HCEC 1CT (cell line): ENCODE measurements around the gene KPNA4.
A peak's percentile ranks its signal among the peaks of the same experiment; 100 is the strongest.
"Not testable (repeated sequence)": the region's sequence is repeated elsewhere in the genome, so short reads cannot be mapped to it uniquely, and the experiment has no call there.

ENCODE experiments used
- DNase-seq: peaks from one replicate; pipeline ENCODE4 v3.0.0-alpha.2; 2017

Gene KPNA4

GRCh38 chr3:160569894-160570652 lies 4.7 kb upstream of the KPNA4 start:
- DNase-seq, result no peak

- no peak for DNase-seq
These were observed 3.6 kb upstream of the KPNA4 start for GRCh38 chr3:160568989-160569388.

GRCh38 chr3:160567774-160568173 lies 2.4 kb upstream of the KPNA4 start:
- no peak for DNase-seq

- DNase-seq, result no peak
These were observed 1.1 kb upstream of the KPNA4 start for GRCh38 chr3:160566499-160566898.

- DNase-seq, result peak; percentile 64
These were observed 376 bp downstream of the KPNA4 start for GRCh38 chr3:160564949-160565441.

- peak; percentile 13 for DNase-seq
These were observed 986 bp downstream of the KPNA4 start for GRCh38 chr3:160564258-160564911.

GRCh38 chr3:160562952-160563351 lies 2.4 kb downstream of the KPNA4 start:
- no peak for DNase-seq

- no peak for DNase-seq
These were observed 7.8 kb downstream of the KPNA4 start for GRCh38 chr3:160557571-160557970.

- DNase-seq, result no peak
These were observed 9.2 kb downstream of the KPNA4 start for GRCh38 chr3:160556141-160556540.

- no peak for DNase-seq
These were observed 10.4 kb downstream of the KPNA4 start for GRCh38 chr3:160554980-160555379.

GRCh38 chr3:160553827-160554226 lies 11.5 kb downstream of the KPNA4 start:
- DNase-seq, result no peak

- no peak for DNase-seq
These were observed 18.6 kb downstream of the KPNA4 start for GRCh38 chr3:160546727-160547126.

- DNase-seq, result no peak
These were observed 19.9 kb downstream of the KPNA4 start for GRCh38 chr3:160545504-160545871.

- DNase-seq, result no peak
These were observed 20.4 kb downstream of the KPNA4 start for GRCh38 chr3:160544844-160545503.

- DNase-seq, result peak; percentile 61
These were observed 24.8 kb downstream of the KPNA4 start for GRCh38 chr3:160540551-160540950.

- no peak for DNase-seq
These were observed 26.5 kb downstream of the KPNA4 start for GRCh38 chr3:160538895-160539294.

- no peak for DNase-seq
These were observed 27.6 kb downstream of the KPNA4 start for GRCh38 chr3:160537729-160538128.

GRCh38 chr3:160532371-160532770 lies 33.0 kb downstream of the KPNA4 start:
- DNase-seq, result no peak

- no peak for DNase-seq
These were observed 34.1 kb downstream of the KPNA4 start for GRCh38 chr3:160531311-160531710.

- DNase-seq, result not testable (repeated sequence)
These were observed 49.0 kb downstream of the KPNA4 start for GRCh38 chr3:160516391-160516790.

- DNase-seq, result no peak
These were observed 64.0 kb downstream of the KPNA4 start for GRCh38 chr3:160501325-160501724.

GRCh38 chr3:160498202-160498601 lies 67.2 kb downstream of the KPNA4 start:
- DNase-seq, result no peak

GRCh38 chr3:160490166-160490565 lies 75.2 kb downstream of the KPNA4 start:
- no peak for DNase-seq

- peak; percentile 61 for DNase-seq
These were observed 78.9 kb downstream of the KPNA4 start for GRCh38 chr3:160486459-160486869.
